GM04504 (cell line): ENCODE results near the gene PLXNA4.
"Not testable (repeated sequence)": the region's sequence is repeated elsewhere in the genome, so short reads cannot be mapped to it uniquely, and the experiment has no call there.

Experiments
- DNase-seq: peaks from one replicate; pipeline ENCODE4 v3.0.0-alpha.2; 2012; ENCODE audit warnings: low read depth

Gene PLXNA4

GRCh38 chr7:132165695-132166094, 410.6 kb downstream of the PLXNA4 start:
- not testable (repeated sequence) for DNase-seq

GRCh38 chr7:132164558-132165125, 411.6 kb downstream of the PLXNA4 start:
- no peak for DNase-seq

- DNase-seq, result no peak
Measured at GRCh38 chr7:132162556-132163144, 413.6 kb downstream of the PLXNA4 start.

- DNase-seq, result no peak
Measured at GRCh38 chr7:132161976-132162375, 414.3 kb downstream of the PLXNA4 start.

GRCh38 chr7:132161533-132161915, 414.7 kb downstream of the PLXNA4 start:
- DNase-seq, result no peak

GRCh38 chr7:132160611-132161532, 415.4 kb downstream of the PLXNA4 start:
- peak; percentile 10 for DNase-seq

GRCh38 chr7:132158841-132159240, 417.4 kb downstream of the PLXNA4 start:
- DNase-seq, result no peak

GRCh38 chr7:132158166-132158565, 418.1 kb downstream of the PLXNA4 start:
- DNase-seq, result no peak

GRCh38 chr7:132155715-132156114, 420.6 kb downstream of the PLXNA4 start:
- DNase-seq, result no peak

GRCh38 chr7:132154695-132155471, 421.4 kb downstream of the PLXNA4 start:
- DNase-seq, result no peak

GRCh38 chr7:132154248-132154647, 422.0 kb downstream of the PLXNA4 start:
- no peak for DNase-seq

GRCh38 chr7:132152131-132152889, 424.0 kb downstream of the PLXNA4 start:
- no peak for DNase-seq

GRCh38 chr7:132150711-132151110, 425.6 kb downstream of the PLXNA4 start:
- DNase-seq, result no peak

GRCh38 chr7:132149436-132150304, 426.6 kb downstream of the PLXNA4 start:
- DNase-seq, result no peak

GRCh38 chr7:132148876-132149275, 427.4 kb downstream of the PLXNA4 start:
- no peak for DNase-seq

- peak; percentile 79 for DNase-seq
Measured at GRCh38 chr7:132145466-132145865, 430.8 kb downstream of the PLXNA4 start.

GRCh38 chr7:132145063-132145462, 431.2 kb downstream of the PLXNA4 start:
- DNase-seq, result no peak

- DNase-seq, result no peak
Measured at GRCh38 chr7:132142006-132142405, 434.3 kb downstream of the PLXNA4 start.

- DNase-seq, result no peak
Measured at GRCh38 chr7:132141109-132141508, 435.2 kb downstream of the PLXNA4 start.

- no peak for DNase-seq
Measured at GRCh38 chr7:132140341-132140740, 435.9 kb downstream of the PLXNA4 start.

GRCh38 chr7:132138817-132139216, 437.5 kb downstream of the PLXNA4 start:
- no peak for DNase-seq
